Lower lobe of right lung (tissue), 2 donors: ENCODE results near the gene LMO1. TPM values are rescaled to one million over a fixed set of nuclear protein-coding genes. Genes with fewer than 3 reads are reported as not detected.

ENCODE experiments used
- ATAC-seq, 2 donors: fragments of 200-7000 bp; cut with Tn5 transposase; one replicate each; pipeline ENCODE4 v1.9.1; 2020 to 2022; ENCODE audit warnings: mild to moderate bottlenecking in 2 of 2, moderate library complexity in 2 of 2
- DNase-seq: peaks from one replicate; pipeline ENCODE4 v3.0.0-alpha.2; 2020
- H3K27ac ChIP-seq: fragments of 200-600 bp; one replicate; pipeline ENCODE4 v1.8.0; 2022
- H3K27me3 ChIP-seq: fragments of 200-600 bp; one replicate; pipeline ENCODE4 v1.8.0; 2022; ENCODE audit warnings: low read depth
- H3K36me3 ChIP-seq: fragments of 200-600 bp; one replicate; pipeline ENCODE4 v1.8.0; 2022; ENCODE audit warnings: mild to moderate bottlenecking
- H3K4me1 ChIP-seq: fragments of 200-600 bp; one replicate; pipeline ENCODE4 v1.8.0; 2022
- H3K4me3 ChIP-seq: fragments of 200-600 bp; one replicate; pipeline ENCODE4 v1.8.0; 2022; ENCODE audit warnings: mild to moderate bottlenecking
- H3K9me3 ChIP-seq: fragments of 200-600 bp; one replicate; pipeline ENCODE4 v1.8.0; 2022
- intact Hi-C: fragments of 100-400 bp; cut with DNase I; formaldehyde crosslinking; loops from one replicate; pipeline ENCODE4 v1.11.0; 2022
- long read RNA-seq: library from polyadenylated mRNA; unstranded; transcript quantifications from one replicate; pipeline ENCODE4 v2.0.0, GENCODE V29; 2021
- total RNA-seq: library from RNA; stranded (reverse); fragmentation: NEBNext Ultra II Directional; extraction: Animal tissue kit (Norgen Biotek cat#: 25700); gene quantifications from one replicate; pipeline ENCODE4 v1.2.1, GENCODE V29; 2021
- TF ChIP-seq, protein P1 (sequence below): fragments of 200-600 bp; IDR thresholded peaks from one replicate; pipeline ENCODE4 v1.8.0; 2022; ENCODE audit warnings: antibody characterized with exemption, mild to moderate bottlenecking
- donor health status: DM: no; HTN: yes; CAD: no; lungs with severe emphysema.

The LMO1 gene
- total RNA-seq = not detected
- long read RNA-seq = 0 reads

DNA sequence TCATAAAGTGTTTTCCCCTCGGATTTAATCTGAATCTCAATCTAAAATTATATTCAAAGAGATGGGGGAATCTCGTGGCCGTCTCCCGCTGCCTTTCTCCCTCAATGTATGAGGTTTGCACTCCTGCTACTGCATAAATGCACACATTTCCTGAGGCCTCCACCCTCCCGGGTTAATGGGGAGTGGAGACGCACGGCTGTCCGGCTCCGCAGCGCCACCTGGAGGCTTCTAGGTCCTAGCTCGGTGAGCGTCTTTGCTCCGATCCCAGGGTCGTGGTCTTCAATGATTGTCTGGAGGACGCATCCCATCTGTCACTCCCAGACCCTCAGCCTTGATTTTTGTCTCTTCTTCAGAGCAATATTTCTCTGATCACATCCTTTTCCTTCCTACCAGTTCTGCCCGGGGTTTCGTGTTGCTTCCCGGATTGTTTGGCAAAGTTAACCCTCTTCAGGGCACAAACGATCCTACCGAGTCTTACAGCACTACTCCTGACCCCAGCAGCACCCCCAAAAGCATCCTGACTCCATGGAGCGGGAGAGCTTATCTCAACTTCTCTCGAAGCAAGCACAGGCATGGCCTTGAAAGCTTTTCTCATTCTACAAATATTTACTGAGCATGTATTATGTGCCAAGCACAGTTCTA lies at the start of gene LMO1:
Gene LMO1, minus strand, starts transcription at position 110 of the 642 bp plus-strand sequence. CDS start 516 bp downstream, outside the sequence.
- DNase-seq (peak; percentile 84), ATAC-seq (peak; percentile 79 to 88)
- Histone ChIP-seq H3K27ac (no peak within 1 kb of the TSS), H3K4me1 (peaks cover 26% of the 10 kb centered on the region), H3K9me3 (no peaks in the 10 kb centered on the region), H3K27me3 (peaks cover 89% of the 10 kb centered on the region), H3K36me3 (no peaks in the 10 kb centered on the region), H3K4me3 (peak within 1 kb of the TSS; percentile 54)
- TF ChIP-seq, protein P1, sequence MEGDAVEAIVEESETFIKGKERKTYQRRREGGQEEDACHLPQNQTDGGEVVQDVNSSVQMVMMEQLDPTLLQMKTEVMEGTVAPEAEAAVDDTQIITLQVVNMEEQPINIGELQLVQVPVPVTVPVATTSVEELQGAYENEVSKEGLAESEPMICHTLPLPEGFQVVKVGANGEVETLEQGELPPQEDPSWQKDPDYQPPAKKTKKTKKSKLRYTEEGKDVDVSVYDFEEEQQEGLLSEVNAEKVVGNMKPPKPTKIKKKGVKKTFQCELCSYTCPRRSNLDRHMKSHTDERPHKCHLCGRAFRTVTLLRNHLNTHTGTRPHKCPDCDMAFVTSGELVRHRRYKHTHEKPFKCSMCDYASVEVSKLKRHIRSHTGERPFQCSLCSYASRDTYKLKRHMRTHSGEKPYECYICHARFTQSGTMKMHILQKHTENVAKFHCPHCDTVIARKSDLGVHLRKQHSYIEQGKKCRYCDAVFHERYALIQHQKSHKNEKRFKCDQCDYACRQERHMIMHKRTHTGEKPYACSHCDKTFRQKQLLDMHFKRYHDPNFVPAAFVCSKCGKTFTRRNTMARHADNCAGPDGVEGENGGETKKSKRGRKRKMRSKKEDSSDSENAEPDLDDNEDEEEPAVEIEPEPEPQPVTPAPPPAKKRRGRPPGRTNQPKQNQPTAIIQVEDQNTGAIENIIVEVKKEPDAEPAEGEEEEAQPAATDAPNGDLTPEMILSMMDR = peak; percentile 82
- intact Hi-C loops = no loop called here

GRCh38 chr11:8312986-8313385 lies 49.3 kb upstream of the LMO1 start:
- DNase-seq (no peak), ATAC-seq (no peak)
- Histone ChIP-seq H3K27me3 (peaks cover 3% of the 10 kb centered on the region), H3K4me1 (no peaks in the 10 kb centered on the region), H3K9me3 (no peaks in the 10 kb centered on the region), H3K4me3 (no peak overlapping the region), H3K27ac (no peak overlapping the region), H3K36me3 (no peaks in the 10 kb centered on the region)
- intact Hi-C loops = no loop called here
- TF ChIP-seq, protein P1 = no peak

DNA sequence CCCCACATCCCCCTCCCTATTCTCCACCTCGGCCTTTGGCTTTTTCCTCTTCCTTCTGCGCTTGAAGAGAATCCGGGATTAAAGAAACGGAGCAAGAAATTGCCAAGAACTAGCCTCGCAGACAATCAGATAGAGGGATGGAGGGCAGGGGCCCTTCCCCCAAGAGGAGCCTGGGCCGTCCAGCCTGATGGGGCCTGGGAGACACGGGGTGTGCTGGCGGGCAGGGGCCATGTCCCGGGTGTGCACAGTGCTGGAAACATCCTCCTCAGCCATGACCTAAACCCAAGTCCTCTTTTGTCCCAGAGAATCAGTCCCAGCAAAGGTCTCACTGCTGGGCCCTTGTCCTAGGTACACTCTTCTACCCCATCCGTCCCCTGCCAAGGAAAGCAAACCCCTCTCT lies 47.7 kb upstream of the LMO1 start:
- no peak overlapping the region for H3K27ac ChIP-seq
- intact Hi-C loops = no loop called here
- no peaks in the 10 kb centered on the region for H3K36me3 ChIP-seq
- no peak for DNase-seq
- H3K9me3 ChIP-seq = no peaks in the 10 kb centered on the region
- TF ChIP-seq, protein P1 = no peak
- no peaks in the 10 kb centered on the region for H3K4me1 ChIP-seq
- no peak for ATAC-seq
- peaks cover 3% of the 10 kb centered on the region for H3K27me3 ChIP-seq
- H3K4me3 ChIP-seq = no peak overlapping the region

- no peaks in the 10 kb centered on the region for H3K4me1 ChIP-seq
- no peak overlapping the region for H3K4me3 ChIP-seq
- peaks cover 3% of the 10 kb centered on the region for H3K27me3 ChIP-seq
- intact Hi-C loops = no loop called here
- no peaks in the 10 kb centered on the region for H3K9me3 ChIP-seq
- H3K27ac ChIP-seq = no peak overlapping the region
- DNase-seq (no peak), ATAC-seq (peak in 1 of 2 donors; percentile 4)
- no peaks in the 10 kb centered on the region for H3K36me3 ChIP-seq
- TF ChIP-seq, protein P1 = no peak
These were observed 47.1 kb upstream of the LMO1 start for GRCh38 chr11:8310743-8311298.

GRCh38 chr11:8309862-8310261 lies 46.2 kb upstream of the LMO1 start:
- DNase-seq (no peak), ATAC-seq (no peak)
- intact Hi-C loops = no loop called here
- H3K27me3 ChIP-seq = no peaks in the 10 kb centered on the region
- H3K36me3 ChIP-seq = no peaks in the 10 kb centered on the region
- H3K9me3 ChIP-seq = peaks cover 2% of the 10 kb centered on the region
- H3K4me1 ChIP-seq = no peaks in the 10 kb centered on the region
- TF ChIP-seq, protein P1 = no peak
- H3K27ac ChIP-seq = no peak overlapping the region
- H3K4me3 ChIP-seq = no peak overlapping the region
